Vagina (tissue), 2 donors: Measurements from ENCODE around the gene HOXD4. TPM values are rescaled to one million over a fixed set of nuclear protein-coding genes. Genes with fewer than 3 reads are reported as not detected.
A peak's percentile ranks its signal among the peaks of the same experiment; 100 is the strongest.

Experiments used
- DNase-seq, 2 donors: peaks; one replicate each; pipeline ENCODE4 v3.0.0-alpha.2; 2017; ENCODE audit errors: extremely low spot score in 2 of 2
- H3K27ac ChIP-seq: fragments of 200-600 bp; sonication (generic); one replicate; pipeline ENCODE4 v1.5.1; 2019
- H3K27me3 ChIP-seq: fragments of 200-600 bp; sonication (generic); one replicate; pipeline ENCODE4 v1.5.1; 2019
- H3K36me3 ChIP-seq, 2 donors: fragments of 200-600 bp; sonication (generic); one replicate each; pipeline ENCODE4 v1.5.1; 2017 to 2019
- H3K4me1 ChIP-seq: fragments of 200-600 bp; sonication (generic); one replicate; pipeline ENCODE4 v1.5.1; 2019
- H3K4me3 ChIP-seq, 2 donors: fragments of 200-600 bp; sonication (generic); 1 replicate in 1 of 2; 2 replicates in 1 of 2; pipeline ENCODE4 v1.5.1; 2016 to 2019
- H3K9me3 ChIP-seq: fragments of 200-600 bp; sonication (generic); one replicate; pipeline ENCODE4 v1.5.1; 2019
- POLR2A ChIP-seq, 2 donors: fragments of 450-650 bp; IDR thresholded peaks; one replicate each; pipeline ENCODE4 v1.6.1; 2017; ENCODE audit warnings: antibody characterized with exemption in 2 of 2, mild to moderate bottlenecking in 2 of 2, moderate library complexity in 2 of 2
- POLR2AphosphoS5 ChIP-seq, 2 donors: sonication (generic); formaldehyde crosslinking; IDR thresholded peaks; one replicate each; pipeline ENCODE4 v1.9.0; 2017; ENCODE audit warnings: antibody characterized with exemption in 2 of 2, mild to moderate bottlenecking in 2 of 2, low read depth in 1 of 2; ENCODE audit not compliant: insufficient read depth in 1 of 2
- intact Hi-C: fragments of 100-400 bp; cut with DNase I; formaldehyde crosslinking; loops from one replicate; pipeline ENCODE4 v1.15.1; 2023
- total RNA-seq: library from RNA; depleted of rRNA; stranded (reverse); fragments of >200 nt; gene quantifications from one replicate; pipeline ENCODE4 v1.2.3, GENCODE V29; 2016
- TF ChIP-seq, protein P1 (sequence below), 3 experiments: fragments of 450-650 bp in 2 of 3; fragments of 200-600 bp in 1 of 3; sonication (generic) in 1 of 3; IDR thresholded peaks; one replicate each; pipeline ENCODE4 v1.5.1; 2017 to 2019; ENCODE audit warnings: antibody characterized with exemption in 3 of 3, mild to moderate bottlenecking in 2 of 3, moderate library complexity in 2 of 3

Gene HOXD4
- total RNA-seq, 1 donor from 2014 or later, result 4.9 TPM

DNA sequence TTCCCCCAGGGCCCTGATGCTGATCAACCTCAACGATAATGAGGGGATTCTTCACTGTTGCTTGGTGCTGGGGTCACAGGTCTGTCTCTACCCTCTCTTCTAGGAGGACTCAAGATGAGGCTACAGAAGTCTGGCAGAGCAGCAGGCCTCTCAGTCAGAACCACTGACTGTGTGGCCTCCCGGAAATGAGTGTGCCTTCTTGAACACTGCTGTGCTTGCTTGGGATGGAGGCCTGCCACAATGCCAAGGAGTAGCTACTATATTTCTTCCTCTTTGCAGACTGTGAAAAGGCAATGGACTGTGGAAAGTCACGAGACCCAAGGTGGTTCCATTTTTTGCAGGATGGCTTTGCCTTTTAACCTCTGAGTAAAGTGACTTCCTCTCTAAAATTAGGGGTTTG lies 31.3 kb downstream of the HOXD4 start:
- no peak for TF ChIP-seq POLR2AphosphoS5 (IDR thresholded peaks at IDR 0.05; ENCODE audit: insufficient read depth in 1 of 2, low read depth in 1 of 2)
- TF ChIP-seq, protein P1, sequence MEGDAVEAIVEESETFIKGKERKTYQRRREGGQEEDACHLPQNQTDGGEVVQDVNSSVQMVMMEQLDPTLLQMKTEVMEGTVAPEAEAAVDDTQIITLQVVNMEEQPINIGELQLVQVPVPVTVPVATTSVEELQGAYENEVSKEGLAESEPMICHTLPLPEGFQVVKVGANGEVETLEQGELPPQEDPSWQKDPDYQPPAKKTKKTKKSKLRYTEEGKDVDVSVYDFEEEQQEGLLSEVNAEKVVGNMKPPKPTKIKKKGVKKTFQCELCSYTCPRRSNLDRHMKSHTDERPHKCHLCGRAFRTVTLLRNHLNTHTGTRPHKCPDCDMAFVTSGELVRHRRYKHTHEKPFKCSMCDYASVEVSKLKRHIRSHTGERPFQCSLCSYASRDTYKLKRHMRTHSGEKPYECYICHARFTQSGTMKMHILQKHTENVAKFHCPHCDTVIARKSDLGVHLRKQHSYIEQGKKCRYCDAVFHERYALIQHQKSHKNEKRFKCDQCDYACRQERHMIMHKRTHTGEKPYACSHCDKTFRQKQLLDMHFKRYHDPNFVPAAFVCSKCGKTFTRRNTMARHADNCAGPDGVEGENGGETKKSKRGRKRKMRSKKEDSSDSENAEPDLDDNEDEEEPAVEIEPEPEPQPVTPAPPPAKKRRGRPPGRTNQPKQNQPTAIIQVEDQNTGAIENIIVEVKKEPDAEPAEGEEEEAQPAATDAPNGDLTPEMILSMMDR (IDR thresholded peaks at IDR 0.05), result no peak
- no peak for TF ChIP-seq POLR2A (IDR thresholded peaks at IDR 0.05)
- Histone ChIP-seq H3K36me3 (no peaks in the 10 kb centered on the region), H3K27me3 (no peaks in the 10 kb centered on the region), H3K4me1 (peaks cover 15% of the 10 kb centered on the region), H3K9me3 (no peaks in the 10 kb centered on the region), H3K27ac (no peak overlapping the region), H3K4me3 (no peak overlapping the region)
- DNase-seq, result no peak
- intact Hi-C loops, result no loop called here

DNA sequence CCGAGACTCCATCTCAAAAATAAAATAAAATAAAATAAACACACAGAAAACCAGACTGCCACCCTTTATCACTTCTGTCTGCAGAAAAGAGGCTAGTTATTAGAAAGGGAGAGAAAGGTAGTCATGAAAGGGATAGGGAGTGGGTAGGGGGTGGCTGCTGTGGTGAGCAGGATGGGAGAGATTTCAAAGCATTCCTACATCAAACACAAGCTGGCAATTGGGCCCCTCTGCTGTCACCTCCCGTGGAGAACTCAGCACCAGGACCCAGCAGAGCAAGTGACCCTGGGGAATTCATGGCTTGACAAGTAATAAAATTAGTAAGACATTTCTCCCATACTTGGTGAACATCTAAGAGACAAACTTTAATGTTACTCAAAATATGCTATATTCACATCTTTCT lies 33.4 kb downstream of the HOXD4 start:
- Histone ChIP-seq H3K4me3 (no peak overlapping the region), H3K4me1 (peaks cover 23% of the 10 kb centered on the region), H3K27me3 (peaks cover 15% of the 10 kb centered on the region), H3K9me3 (no peaks in the 10 kb centered on the region), H3K27ac (no peak overlapping the region), H3K36me3 (no peaks in the 10 kb centered on the region)
- TF ChIP-seq, protein P1 (IDR thresholded peaks at IDR 0.05), result no peak
- TF ChIP-seq POLR2A (IDR thresholded peaks at IDR 0.05) (no peak), POLR2AphosphoS5 (IDR thresholded peaks at IDR 0.05; ENCODE audit: insufficient read depth in 1 of 2, low read depth in 1 of 2) (no peak)
- intact Hi-C loops, result no loop called here
- DNase-seq, result no peak

DNA sequence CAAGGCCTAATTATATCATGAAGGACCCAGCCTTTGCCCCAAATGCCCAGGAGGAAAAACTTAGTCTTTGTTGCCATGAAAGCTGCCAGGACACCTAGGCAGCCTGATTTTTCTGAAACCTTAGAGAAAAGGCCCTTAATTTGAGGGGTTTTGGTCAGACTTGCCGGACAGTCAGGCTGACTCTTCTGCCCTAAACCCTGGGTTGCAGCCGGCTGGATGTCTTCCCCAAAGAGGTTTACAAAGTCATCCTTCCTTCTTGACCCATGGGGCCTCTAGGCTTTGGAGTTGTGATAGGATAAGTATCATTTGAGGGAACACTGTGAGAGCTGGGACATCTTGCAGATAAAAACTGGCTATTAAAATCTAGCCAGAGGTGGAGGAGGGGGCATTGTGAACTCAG lies 34.7 kb downstream of the HOXD4 start:
- intact Hi-C loops, result no loop called here
- H3K27me3 ChIP-seq, result peaks cover 17% of the 10 kb centered on the region

DNA sequence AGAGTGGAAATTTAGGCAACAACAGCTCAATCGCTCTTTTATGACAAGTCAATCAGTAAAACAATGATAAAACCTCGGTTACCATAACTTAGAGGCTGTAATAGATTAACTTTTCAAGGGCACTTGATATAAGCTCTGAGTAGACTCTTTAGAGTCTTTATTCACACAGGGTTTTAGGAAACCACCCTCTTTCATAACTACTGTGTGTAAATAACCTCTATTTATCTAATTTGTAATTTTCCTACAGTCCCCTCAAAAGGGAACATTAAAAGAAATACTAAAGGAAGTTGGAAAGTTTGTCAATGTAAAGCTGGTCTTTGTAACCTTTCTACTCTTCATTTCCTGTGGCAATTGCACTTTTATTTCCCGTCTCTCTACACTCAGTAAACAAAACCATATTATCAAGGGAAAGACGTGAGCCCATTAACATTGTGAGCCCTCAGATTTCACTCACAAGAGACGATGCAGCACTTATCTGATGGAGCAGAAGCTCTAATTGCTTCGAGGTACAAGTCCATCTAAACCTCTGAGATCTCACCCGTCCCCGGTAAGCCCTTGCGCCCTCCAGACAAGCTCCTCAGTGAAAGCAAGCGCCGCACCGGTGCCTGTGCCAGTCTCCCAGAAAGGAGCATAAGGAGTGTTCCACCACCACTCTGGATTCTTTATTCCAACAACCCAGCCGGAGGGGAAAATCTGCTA lies 36.0 kb downstream of the HOXD4 start:
- Histone ChIP-seq H3K36me3 (no peaks in the 10 kb centered on the region), H3K4me3 (peak overlapping the region; percentile 46 to 57), H3K4me1 (peaks cover 25% of the 10 kb centered on the region), H3K27ac (no peak overlapping the region), H3K9me3 (no peaks in the 10 kb centered on the region), H3K27me3 (peaks cover 20% of the 10 kb centered on the region)
- TF ChIP-seq, protein P1 (IDR thresholded peaks at IDR 0.05), result no peak
- no peak for TF ChIP-seq POLR2AphosphoS5 (IDR thresholded peaks at IDR 0.05; ENCODE audit: insufficient read depth in 1 of 2, low read depth in 1 of 2)
- no peak for TF ChIP-seq POLR2A (IDR thresholded peaks at IDR 0.05)
- no peak for DNase-seq
- intact Hi-C loops, result no loop called here

More for the DNA sequence above, 34.7 kb downstream of the HOXD4 start:
- Histone ChIP-seq H3K36me3 (no peaks in the 10 kb centered on the region), H3K4me1 (peaks cover 25% of the 10 kb centered on the region), H3K4me3 (no peak overlapping the region), H3K27ac (no peak overlapping the region), H3K9me3 (no peaks in the 10 kb centered on the region)
- DNase-seq, result no peak
- TF ChIP-seq POLR2A (IDR thresholded peaks at IDR 0.05) (no peak), POLR2AphosphoS5 (IDR thresholded peaks at IDR 0.05; ENCODE audit: insufficient read depth in 1 of 2, low read depth in 1 of 2) (no peak)
- TF ChIP-seq, protein P1 (IDR thresholded peaks at IDR 0.05), result no peak
